ENCODE measurements around the gene SMIM28. TPM values are rescaled to one million over a fixed set of nuclear protein-coding genes. Genes with fewer than 3 reads are reported as not detected.

SMIM28 gene
- polyA plus RNA-seq, 1 donor = 9.6 TPM

DNA sequence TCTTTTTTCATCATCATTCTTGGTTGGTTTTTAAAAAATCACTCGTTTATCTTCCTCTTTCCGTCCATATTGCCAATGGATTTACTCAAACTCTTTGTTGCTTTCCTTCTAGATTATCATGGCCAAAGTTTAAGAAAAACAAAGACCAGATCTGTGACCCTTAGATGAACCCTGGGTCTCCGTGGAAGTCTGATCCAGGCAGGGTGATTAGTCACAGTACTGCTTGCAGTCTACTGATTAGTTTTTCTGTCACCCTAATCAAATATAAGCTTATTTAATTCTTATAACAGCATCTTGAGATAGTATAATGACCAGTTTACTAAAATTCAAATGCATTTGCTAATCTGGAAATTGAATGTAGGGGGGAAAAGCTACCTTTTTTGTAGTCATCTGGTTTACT, 6.0 kb upstream of the SMIM28 start:
- DNase-seq = peak; percentile 17 to 62
- peaks cover 3% of the 10 kb centered on the region for H3K4me1 ChIP-seq (ENCODE audit: control insufficient read depth, insufficient read depth, low read length)
- no peaks in the 10 kb centered on the region for H3K27me3 ChIP-seq (ENCODE audit: control insufficient read depth, insufficient read depth, low read length)
- no peak overlapping the region for H3K27ac ChIP-seq (ENCODE audit: low read length)
- H3K36me3 ChIP-seq (ENCODE audit: control insufficient read depth, insufficient read depth, low read length) = no peaks in the 10 kb centered on the region
- no peak overlapping the region for H3K4me3 ChIP-seq (ENCODE audit: low read length)
- no peaks in the 10 kb centered on the region for H3K9me3 ChIP-seq (ENCODE audit: control insufficient read depth, low read depth, low read length)
- 13% methylated on average over 3 of the region's 3 CpGs for WGBS (ENCODE audit: insufficient coverage, low lambda C conversion rate)

DNA sequence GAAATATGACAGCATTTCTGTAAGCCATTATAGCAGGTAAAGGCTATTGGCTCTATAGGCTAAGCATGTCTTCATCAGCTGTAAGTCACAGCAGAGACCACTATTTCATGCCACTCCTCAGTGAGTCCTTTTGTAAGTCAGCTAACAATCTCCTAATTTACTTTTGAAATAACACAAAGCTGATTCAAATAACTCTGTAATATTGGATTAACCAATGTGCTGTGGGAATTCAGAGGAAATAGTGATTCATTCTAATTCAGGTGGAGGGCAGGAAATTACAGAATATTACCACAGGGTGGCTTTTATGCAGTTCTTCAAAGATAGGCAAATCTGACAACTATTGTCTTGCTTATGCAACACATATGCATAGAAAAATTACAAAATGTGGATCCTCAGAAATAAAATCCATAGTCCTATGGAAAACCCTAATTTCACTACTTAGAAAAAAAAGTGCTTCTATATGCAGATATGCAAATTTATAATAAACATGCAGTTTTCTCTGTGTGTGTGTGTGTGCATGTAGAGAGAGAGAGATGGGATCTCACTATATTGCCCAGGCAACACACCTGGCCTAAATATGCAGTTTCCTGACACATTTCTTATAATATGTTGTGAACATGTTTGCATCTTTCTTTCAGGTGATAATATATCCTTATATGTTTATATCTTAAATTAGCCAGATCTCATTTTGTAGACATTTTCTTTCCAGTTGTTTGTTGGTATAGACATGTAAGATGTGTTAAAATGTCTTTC, 4.8 kb upstream of the SMIM28 start:
- Histone ChIP-seq H3K4me1 (ENCODE audit: control insufficient read depth, insufficient read depth, low read length) (peaks cover 3% of the 10 kb centered on the region), H3K36me3 (ENCODE audit: control insufficient read depth, insufficient read depth, low read length) (no peaks in the 10 kb centered on the region), H3K27me3 (ENCODE audit: control insufficient read depth, insufficient read depth, low read length) (no peaks in the 10 kb centered on the region), H3K4me3 (ENCODE audit: low read length) (no peak overlapping the region), H3K27ac (ENCODE audit: low read length) (no peak overlapping the region), H3K9me3 (ENCODE audit: control insufficient read depth, low read depth, low read length) (no peaks in the 10 kb centered on the region)
- DNase-seq = no peak

DNA sequence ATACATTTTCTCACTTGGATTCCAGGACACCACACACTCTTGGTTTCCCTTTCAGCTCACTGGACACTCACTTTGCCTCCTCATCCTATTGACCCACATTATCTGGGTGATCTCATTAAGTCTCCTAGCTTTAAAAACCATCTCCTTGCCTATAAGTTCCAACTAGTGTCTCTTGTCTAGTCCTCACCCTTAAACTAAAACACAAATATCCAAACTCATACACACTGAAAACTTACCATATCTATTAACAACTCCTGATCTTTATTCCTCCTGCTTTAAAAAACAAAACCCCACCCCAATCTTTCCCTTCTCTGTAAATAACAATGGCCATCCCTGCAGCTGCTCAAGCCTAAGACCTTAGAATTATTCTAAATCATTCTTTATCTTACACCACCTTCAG, 3.5 kb upstream of the SMIM28 start:
- Histone ChIP-seq H3K27ac (ENCODE audit: low read length) (no peak overlapping the region), H3K9me3 (ENCODE audit: control insufficient read depth, low read depth, low read length) (no peaks in the 10 kb centered on the region), H3K4me1 (ENCODE audit: control insufficient read depth, insufficient read depth, low read length) (peaks cover 3% of the 10 kb centered on the region), H3K36me3 (ENCODE audit: control insufficient read depth, insufficient read depth, low read length) (no peaks in the 10 kb centered on the region), H3K4me3 (ENCODE audit: low read length) (no peak overlapping the region), H3K27me3 (ENCODE audit: control insufficient read depth, insufficient read depth, low read length) (no peaks in the 10 kb centered on the region)
- no peak for DNase-seq

DNA sequence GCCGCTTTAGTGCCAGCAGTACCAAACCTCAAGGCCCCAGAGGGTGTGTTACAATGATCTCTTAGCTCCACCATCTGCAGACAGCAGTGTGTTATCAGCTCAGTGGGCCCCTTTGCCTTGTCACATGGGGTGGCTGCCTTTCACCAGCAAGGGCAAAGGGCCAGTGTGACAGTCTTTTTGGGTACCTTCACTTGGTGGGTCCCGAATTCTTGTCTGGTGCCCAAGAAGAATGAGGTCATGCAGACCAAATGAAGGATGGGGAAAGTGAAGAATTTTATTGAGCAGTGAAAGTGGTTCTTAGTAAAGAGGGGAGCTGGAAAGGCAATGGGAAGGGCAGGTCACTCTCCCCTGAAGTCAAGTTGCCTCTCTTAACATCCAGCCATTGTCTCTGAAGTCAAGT, 2.9 kb upstream of the SMIM28 start:
- H3K27ac ChIP-seq (ENCODE audit: low read length) = no peak overlapping the region
- DNase-seq = peak; percentile 13 to 29
- peaks cover 3% of the 10 kb centered on the region for H3K4me1 ChIP-seq (ENCODE audit: control insufficient read depth, insufficient read depth, low read length)
- H3K4me3 ChIP-seq (ENCODE audit: low read length) = no peak overlapping the region
- no peaks in the 10 kb centered on the region for H3K27me3 ChIP-seq (ENCODE audit: control insufficient read depth, insufficient read depth, low read length)
- H3K36me3 ChIP-seq (ENCODE audit: control insufficient read depth, insufficient read depth, low read length) = no peaks in the 10 kb centered on the region
- no peaks in the 10 kb centered on the region for H3K9me3 ChIP-seq (ENCODE audit: control insufficient read depth, low read depth, low read length)
- WGBS (ENCODE audit: insufficient coverage, low lambda C conversion rate) = 100% methylated on average over 1 of the region's 2 CpGs

DNA sequence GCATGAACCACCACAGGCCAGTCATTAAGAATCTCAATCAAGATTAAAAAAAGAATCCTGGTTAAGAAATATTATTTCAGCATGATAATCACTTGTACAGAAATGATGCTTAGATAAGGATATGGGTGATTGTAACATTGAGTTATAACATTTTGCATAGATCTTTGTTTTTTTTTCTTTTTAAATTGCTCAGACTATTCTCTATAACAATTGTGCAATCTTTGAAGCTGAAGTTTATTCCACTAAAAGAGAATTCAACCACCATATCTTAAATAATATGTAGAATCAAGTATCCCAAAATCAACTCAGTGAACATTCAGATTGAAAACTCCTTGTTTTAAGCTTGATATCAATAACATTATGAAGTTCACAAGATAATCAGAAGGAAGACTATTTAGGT, 663 bp upstream of the SMIM28 start:
- Histone ChIP-seq H3K27me3 (ENCODE audit: control insufficient read depth, insufficient read depth, low read length) (no peaks in the 10 kb centered on the region), H3K4me1 (ENCODE audit: control insufficient read depth, insufficient read depth, low read length) (no peaks in the 10 kb centered on the region), H3K36me3 (ENCODE audit: control insufficient read depth, insufficient read depth, low read length) (no peaks in the 10 kb centered on the region), H3K4me3 (ENCODE audit: low read length) (no peak overlapping the region), H3K27ac (ENCODE audit: low read length) (no peak overlapping the region), H3K9me3 (ENCODE audit: control insufficient read depth, low read depth, low read length) (no peaks in the 10 kb centered on the region)
- no peak for DNase-seq

DNA sequence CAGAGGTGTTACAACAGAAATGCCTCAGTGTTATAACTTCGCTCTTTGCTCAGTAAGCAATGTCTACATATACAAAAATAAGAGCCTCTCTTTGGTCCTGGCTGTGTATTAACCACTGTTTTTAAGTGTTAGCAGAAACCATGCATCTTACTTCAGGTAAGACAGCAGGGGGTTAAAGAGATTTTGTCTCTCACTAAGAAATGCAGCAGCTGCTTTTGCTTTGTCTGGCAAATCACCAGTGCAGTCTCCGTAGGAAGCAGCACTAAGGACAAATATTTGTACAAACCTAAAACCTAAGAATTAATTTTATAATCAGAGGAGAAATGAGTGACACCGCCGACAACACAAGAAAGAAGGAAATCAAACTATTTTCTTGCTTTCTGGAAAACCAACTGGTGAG, 758 bp downstream of the SMIM28 start:
- no peak overlapping the region for H3K4me3 ChIP-seq (ENCODE audit: low read length)
- no peaks in the 10 kb centered on the region for H3K27me3 ChIP-seq (ENCODE audit: control insufficient read depth, insufficient read depth, low read length)
- H3K27ac ChIP-seq (ENCODE audit: low read length) = no peak overlapping the region
- WGBS (ENCODE audit: insufficient coverage, low lambda C conversion rate) = 66% methylated on average over 3 of the region's 4 CpGs
- H3K9me3 ChIP-seq (ENCODE audit: control insufficient read depth, low read depth, low read length) = no peaks in the 10 kb centered on the region
- H3K36me3 ChIP-seq (ENCODE audit: control insufficient read depth, insufficient read depth, low read length) = no peaks in the 10 kb centered on the region
- no peak for DNase-seq
- H3K4me1 ChIP-seq (ENCODE audit: control insufficient read depth, insufficient read depth, low read length) = no peaks in the 10 kb centered on the region

DNA sequence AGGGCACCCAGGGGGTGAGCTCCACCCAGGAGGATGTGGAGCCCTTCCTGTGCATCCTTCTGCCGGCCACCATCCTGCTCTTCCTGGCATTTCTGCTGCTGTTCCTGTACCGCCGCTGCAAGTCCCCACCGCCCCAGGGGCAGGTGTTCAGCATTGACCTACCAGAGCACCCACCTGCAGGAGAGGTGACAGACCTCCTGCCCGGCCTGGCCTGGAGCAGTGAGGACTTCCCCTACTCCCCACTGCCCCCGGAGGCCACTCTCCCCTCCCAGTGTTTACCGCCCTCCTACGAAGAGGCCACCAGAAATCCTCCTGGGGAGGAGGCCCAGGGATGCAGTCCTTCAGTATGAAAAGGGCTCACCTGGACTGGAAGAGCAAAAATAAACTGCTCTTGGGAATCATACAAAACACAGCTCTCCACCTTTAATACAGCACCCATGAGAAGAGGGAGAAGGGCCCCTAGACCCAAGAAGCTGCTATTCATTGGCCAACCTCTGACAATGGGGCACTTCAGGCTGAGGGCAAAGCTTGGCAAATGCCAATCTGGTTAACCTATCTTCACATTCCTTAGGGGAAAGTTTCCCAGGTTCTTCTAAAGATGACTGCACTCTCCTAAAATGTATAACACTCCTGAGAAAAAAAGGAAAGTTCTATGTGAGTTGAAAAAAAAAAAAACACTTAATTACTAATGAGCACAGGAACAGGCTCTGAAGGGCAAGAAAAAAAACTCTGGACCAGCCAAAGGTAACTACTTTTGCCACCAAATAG, 5.0 kb downstream of the SMIM28 start:
- H3K27me3 ChIP-seq (ENCODE audit: control insufficient read depth, insufficient read depth, low read length) = no peaks in the 10 kb centered on the region
- no peaks in the 10 kb centered on the region for H3K4me1 ChIP-seq (ENCODE audit: control insufficient read depth, insufficient read depth, low read length)
- H3K36me3 ChIP-seq (ENCODE audit: control insufficient read depth, insufficient read depth, low read length) = no peaks in the 10 kb centered on the region
- no peaks in the 10 kb centered on the region for H3K9me3 ChIP-seq (ENCODE audit: control insufficient read depth, low read depth, low read length)
- WGBS (ENCODE audit: insufficient coverage, low lambda C conversion rate) = no CpG with 5 or more reads among the region's 8 CpGs
- H3K4me3 ChIP-seq (ENCODE audit: low read length) = no peak overlapping the region
- no peak overlapping the region for H3K27ac ChIP-seq (ENCODE audit: low read length)
- DNase-seq = no peak

DNA sequence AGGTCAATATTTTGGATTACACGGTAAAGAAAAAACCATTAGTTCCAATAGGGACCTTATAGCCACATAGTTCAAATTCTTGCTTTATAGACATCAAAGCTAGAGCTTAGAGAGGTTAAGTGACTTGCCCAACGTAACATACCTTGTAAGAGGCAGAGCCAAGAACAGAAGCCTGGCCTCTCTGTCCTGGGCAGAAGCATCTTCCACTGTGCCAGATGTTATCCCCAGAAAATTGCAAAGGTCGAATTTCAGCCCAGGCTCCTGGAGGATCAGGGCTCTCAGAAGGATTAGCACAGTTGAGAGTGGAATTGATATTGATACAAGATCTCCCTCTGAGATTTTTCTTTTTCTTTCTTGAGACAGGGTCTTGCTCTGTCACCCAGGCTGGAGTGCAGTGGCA, 6.1 kb downstream of the SMIM28 start:
- H3K4me3 ChIP-seq (ENCODE audit: low read length) = no peak overlapping the region
- no CpG with 5 or more reads among the region's 3 CpGs for WGBS (ENCODE audit: insufficient coverage, low lambda C conversion rate)
- no peaks in the 10 kb centered on the region for H3K36me3 ChIP-seq (ENCODE audit: control insufficient read depth, insufficient read depth, low read length)
- no peaks in the 10 kb centered on the region for H3K4me1 ChIP-seq (ENCODE audit: control insufficient read depth, insufficient read depth, low read length)
- H3K9me3 ChIP-seq (ENCODE audit: control insufficient read depth, low read depth, low read length) = no peaks in the 10 kb centered on the region
- no peak overlapping the region for H3K27ac ChIP-seq (ENCODE audit: low read length)
- no peak for DNase-seq
- no peaks in the 10 kb centered on the region for H3K27me3 ChIP-seq (ENCODE audit: control insufficient read depth, insufficient read depth, low read length)

DNA sequence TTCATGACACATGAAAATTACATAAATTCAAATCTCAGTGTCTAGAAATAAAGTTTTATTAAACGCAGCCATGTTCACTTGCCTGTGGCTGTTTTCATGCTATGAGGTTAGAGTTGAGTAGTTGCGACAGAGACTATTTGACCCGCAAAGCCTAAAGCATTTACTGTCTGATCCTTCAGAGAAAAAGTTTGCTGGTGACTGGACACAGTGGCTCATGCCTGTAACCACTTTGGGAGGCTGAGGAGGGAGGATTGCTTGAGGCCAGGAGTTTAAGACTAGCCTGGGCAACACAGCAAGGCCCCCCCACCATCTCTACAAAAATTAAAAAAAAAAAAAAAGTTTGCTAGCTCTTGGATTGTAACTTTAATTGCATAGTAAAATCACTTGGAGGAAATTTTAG, 9.2 kb downstream of the SMIM28 start:
- H3K27ac ChIP-seq (ENCODE audit: low read length) = no peak overlapping the region
- no peaks in the 10 kb centered on the region for H3K9me3 ChIP-seq (ENCODE audit: control insufficient read depth, low read depth, low read length)
- H3K36me3 ChIP-seq (ENCODE audit: control insufficient read depth, insufficient read depth, low read length) = no peaks in the 10 kb centered on the region
- no peak for DNase-seq
- no peaks in the 10 kb centered on the region for H3K27me3 ChIP-seq (ENCODE audit: control insufficient read depth, insufficient read depth, low read length)
- no peaks in the 10 kb centered on the region for H3K4me1 ChIP-seq (ENCODE audit: control insufficient read depth, insufficient read depth, low read length)
- H3K4me3 ChIP-seq (ENCODE audit: low read length) = no peak overlapping the region
- no CpG with 5 or more reads among the region's 3 CpGs for WGBS (ENCODE audit: insufficient coverage, low lambda C conversion rate)

DNA sequence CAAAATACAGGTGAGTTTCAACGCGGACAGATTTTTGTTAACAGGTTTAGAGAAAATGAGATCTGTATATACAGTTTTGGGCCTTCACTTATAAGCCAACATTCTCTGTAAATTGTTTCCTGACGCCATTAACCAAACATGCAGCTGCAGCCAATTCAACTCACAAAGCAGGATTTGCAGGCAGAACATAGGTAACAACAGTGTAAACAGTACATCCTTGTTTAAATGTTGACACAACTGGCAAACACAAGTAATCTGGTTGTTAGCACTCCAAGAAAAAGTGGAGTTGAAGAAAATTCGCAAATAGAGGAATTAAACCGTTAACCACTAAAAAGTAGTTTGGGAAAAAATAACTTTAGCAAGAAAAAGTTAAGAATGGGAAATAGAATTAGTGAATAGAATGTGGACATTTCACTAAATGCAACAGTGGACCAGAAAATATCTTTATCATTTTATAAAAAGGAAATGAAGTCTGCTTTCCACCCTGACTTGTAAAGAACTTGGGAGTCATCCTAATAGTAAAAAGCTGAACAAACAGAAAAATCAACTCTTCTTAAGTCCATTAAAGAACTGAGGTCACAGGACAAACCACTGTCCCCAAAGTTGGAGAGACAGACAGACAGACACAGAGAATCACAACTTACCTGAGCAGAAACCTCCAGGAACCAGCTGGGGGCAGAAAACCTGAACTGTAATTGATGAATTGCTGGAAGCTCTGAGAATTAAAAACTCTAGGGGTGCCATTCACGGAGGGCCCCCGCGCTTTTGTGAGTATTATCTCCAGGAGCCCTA, 10.1 kb downstream of the SMIM28 start:
- Histone ChIP-seq H3K4me1 (ENCODE audit: control insufficient read depth, insufficient read depth, low read length) (no peaks in the 10 kb centered on the region), H3K27me3 (ENCODE audit: control insufficient read depth, insufficient read depth, low read length) (no peaks in the 10 kb centered on the region), H3K36me3 (ENCODE audit: control insufficient read depth, insufficient read depth, low read length) (no peaks in the 10 kb centered on the region), H3K4me3 (ENCODE audit: low read length) (no peak overlapping the region), H3K27ac (ENCODE audit: low read length) (no peak overlapping the region), H3K9me3 (ENCODE audit: control insufficient read depth, low read depth, low read length) (no peaks in the 10 kb centered on the region)
- no peak for DNase-seq
- 72% methylated on average over 2 of the region's 8 CpGs for WGBS (ENCODE audit: insufficient coverage, low lambda C conversion rate)

All from large intestine (tissue), 3 donors.